NCI-H345 treated with DMSO at 0.1 percent for 48 hours (cell line): ENCODE results near the gene MND1.
"Not testable (repeated sequence)": the region's sequence is repeated elsewhere in the genome, so short reads cannot be mapped to it uniquely, and the experiment has no call there.

Experiments used
- DNase-seq: peaks from one replicate; lab custom pipeline; 2025; ENCODE audit not compliant: unreplicated experiment; lab: John Stamatoyannopoulos, UW

Gene MND1

DNA sequence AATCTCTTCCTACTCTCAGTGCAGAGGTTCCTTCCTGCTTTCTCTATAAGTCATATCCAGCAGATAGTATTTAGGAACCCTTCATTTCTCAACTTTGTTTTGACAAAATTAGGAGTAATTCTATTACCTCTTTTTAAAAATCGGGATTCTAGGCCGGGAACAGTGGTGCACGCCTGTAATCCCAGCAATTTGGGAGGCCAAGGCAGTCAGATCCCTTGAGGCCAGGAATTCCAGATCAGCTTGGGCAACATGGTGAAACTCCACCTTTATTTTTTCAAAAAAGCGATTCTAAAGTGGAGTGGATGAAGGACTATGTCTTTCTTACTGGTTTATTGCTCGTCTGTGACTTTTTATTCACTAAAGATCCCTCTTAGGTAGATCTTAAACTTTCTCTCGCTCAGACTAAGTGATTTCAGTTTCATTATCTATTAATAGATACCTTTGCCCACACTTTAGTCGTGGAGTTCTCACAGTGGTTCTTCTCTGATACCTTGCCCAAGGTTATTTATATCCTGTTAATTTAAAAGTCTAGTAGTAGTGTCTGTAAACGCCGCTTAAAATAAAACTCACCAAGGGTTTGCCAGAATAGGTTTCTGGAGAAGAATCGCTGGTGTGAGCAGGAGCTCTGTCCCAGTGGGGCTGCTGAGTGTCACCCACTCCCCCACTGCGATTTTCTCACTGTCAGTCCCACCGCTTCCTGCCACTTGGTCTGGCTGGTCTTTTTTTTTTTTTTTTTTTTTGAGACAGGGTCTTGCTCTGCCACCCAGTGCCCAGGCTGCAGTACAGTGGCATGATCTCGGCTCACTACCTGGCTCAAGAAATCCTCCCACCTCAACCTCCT is 94.6 kb downstream of the MND1 start:
- DNase-seq: no peak

DNA sequence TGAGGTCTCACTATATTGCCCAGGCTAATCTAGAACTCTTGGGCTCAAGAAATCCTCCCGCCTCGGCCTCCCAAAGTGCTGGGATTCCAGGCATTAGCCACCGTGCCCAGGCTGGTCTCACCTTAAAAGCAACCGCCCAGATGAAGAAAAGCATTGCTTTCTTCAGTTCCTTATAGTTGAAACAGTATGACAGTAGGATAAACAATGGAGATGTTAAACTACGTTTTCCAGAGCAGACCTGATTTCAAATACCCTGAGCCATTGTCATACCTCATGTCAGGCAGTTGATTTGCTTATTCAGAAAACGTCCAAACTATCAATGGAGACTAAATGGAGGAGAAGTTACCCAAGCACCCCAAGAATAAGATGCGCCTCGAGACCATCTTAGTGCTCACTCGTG is 95.3 kb downstream of the MND1 start:
- no peak for DNase-seq

DNA sequence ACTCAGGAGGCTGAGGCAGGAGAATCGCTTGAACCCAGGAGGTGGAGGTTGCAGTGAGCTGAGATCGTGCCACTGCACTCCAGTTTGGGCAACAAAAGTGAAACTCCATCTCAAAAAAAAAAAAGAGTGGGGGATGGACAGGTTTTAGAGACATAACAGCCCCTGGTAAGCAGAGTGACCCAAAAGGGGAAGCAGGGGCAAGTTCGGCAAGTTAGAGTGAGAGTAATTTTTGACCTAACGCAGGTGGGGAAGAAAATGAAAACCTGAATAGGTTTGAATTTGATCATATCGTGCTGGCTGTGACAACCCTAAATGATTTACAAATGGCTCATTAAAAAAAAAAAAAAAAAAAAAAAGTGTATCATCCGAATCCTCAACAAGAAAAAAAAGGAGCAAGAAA is 96.0 kb downstream of the MND1 start:
- no peak for DNase-seq

DNA sequence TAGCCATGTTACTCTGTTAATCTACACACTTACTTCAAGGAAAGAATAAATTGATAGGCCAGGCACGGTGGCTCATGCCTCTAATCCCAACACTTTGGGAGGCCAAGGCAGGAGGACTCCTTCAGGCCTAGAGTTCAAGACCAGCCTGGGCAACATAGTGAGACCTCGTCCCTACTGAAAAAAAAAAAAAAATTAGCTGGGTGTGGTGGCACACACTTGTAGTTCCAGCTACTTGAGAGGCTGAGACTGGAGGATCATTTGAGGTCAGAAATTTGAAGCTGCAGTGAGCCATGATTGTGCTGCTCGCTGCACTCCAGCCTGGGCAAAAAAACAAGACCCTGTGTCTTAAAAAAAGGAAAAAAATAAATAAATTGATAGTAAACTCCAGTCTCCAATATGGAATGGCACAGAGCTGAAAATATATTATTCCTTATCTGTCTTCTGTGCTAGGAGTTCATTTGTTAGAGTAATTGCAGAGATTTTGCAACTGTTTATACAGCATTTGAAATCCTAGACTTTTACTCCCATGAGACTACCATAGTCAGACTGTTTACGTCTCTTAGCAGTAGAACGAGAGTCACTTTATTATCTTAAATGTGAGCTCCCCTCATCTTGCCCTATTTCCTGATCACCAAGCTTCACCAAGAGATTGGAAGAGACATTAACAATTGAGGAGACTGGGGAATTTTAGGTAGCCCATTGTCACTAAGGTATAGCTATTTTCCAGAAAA is 102.9 kb downstream of the MND1 start:
- DNase-seq: no peak

DNA sequence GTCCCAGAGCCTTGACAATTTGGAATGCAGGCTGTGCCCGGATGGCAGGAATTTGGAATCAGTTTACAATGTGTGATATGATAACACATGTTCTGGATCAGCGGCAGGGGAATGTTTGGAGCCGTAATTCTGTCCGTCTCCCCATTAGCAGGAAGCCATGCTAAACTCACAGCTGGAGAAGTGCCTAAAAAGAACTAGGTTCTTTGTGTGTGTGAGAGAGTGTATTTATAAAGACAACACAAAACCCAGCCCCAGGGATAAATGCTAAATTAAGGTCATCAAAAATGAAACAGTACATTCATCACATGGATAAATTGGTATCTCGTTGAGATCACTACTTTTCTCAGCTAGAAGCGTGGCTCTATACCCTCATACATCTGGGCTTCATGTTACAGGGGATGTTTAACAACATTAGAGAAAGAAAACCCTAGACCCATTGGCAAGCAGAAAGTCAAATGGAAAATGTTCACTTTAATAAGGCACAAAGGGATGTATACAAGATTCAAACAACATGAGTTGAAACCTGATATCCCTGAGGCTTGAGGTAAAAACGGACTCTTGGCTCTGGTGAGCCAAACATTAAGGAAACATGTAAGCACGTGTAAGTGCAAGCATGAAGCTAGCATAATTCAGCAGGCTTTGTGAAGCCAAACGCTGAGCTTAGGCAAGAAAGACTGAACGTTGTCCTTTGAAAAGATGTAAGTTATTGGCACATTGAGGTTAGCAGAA is 103.7 kb downstream of the MND1 start:
- DNase-seq: no peak

DNA sequence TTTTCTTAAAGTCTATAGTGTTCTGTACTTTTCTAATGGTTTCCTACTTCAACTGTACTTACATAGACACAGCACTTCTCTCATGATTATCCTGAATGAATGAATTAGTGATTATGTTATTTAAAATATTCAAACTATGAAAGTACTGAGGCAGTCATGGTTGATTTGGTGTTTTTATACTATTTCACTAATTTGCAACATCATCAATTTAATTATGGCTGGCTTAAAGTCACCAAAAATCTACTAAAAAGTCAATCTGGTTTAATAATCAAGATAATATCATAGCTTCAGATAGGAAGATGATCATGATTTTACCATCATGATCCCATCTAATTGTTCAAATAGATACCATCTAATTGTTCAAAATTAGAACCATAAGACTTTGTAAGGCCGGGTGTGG is 104.8 kb downstream of the MND1 start:
- no peak for DNase-seq

DNA sequence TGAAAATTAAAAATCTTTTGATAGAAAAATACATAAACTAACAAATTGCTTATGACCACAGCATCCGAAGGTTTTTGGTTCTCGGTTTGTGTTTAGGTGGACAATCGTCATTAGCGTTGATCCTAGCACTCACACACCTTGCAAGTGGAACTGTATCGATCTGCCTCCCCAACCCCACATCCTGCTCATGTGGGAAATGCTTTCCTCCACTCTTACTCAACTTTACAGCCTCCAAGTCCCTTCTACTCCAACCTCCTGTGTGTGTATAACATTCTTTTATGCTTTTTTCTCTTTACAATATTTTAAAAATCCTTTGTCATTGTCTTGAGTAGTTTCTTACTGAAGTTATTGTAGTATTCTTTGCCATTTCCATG is 106.0 kb downstream of the MND1 start:
- no peak for DNase-seq

DNA sequence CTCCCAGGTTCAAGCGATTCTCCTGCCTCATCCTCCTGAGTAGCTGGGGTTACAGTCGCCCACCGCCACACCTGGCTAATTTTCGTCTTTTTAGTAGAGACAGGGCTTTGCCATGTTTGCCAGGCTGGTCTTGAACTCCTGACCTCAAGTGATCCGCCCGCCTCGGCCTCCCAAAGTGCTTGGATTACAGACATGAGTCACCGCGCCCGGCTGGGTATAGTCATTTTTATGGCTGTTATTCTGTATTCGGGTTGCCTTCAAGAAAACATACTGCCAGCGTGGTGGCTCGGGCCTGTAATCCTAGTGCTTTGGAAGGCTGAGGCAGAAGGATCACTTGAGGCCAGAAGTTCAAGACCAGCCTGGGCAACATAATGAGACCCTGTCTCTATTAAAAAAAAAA is 106.7 kb downstream of the MND1 start:
- DNase-seq: not testable (repeated sequence)

DNA sequence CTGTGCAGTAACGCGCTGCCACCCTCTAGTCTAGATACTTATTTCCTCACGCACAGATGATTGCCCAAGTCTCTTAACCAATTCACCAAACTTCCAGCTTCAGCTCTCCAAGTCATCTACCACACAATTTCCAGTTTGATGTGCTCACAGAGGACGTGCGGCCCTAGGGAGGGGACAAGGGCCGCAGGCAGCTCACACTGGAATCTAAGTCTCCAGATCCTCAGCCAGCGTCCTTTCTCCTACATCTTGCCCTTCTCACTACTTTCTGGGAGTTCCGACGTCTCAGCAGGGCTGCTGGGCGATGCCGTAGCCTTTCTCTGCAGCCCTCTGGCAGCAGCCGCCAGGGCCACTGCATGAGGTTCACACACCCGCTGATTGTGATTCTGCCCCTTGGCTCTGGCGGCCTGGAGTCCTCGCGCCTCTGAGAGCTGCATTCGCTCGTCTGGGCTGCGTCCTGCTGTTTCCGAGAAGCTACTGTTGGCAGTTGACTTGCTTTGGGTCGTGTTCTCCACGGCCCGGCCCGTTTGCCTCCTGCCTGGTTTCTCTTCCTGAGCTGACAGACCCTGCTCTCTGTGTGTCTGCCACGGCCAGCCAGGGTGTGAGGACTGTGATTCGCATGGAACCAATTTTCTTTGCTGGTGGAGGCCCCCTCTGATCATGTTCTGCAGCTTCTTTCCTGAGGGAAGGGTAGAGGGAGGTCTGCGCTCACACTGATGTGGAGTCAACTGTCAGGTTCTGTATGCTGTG is 107.6 kb downstream of the MND1 start:
- no peak for DNase-seq

DNA sequence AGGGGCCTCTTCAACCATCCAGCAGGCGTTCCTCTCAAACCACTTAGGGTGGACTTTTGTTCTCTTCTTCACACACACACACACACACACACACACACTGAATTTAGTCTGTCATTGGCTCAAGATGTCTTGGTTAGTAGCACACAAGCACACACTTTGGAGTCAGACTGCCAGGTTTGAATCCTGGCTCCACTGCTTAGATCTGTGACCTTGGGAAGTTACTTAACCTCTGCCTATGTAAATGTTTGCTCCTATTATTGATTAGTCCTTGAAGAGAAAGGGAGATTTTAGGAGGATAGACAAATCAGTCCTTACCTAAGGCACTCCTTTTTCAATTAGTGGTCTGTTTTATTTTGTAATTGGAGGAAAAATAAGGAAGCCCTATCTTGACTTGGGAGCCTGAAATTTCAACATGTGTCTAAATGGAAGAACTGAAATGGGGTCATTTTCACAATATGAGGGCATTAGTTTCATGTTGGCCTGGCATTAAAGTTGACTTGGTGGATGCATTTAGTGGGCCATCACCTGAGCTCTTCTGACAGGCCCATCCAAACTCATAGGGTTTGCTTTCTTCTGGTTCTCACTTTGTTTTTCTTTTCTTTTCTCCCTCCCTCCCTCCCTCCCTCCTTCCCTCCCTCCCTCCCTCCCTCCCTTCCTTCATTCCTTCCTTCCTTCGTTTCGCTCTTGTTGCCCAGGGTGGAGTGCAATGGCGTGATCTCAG is 108.3 kb downstream of the MND1 start:
- DNase-seq: no peak

DNA sequence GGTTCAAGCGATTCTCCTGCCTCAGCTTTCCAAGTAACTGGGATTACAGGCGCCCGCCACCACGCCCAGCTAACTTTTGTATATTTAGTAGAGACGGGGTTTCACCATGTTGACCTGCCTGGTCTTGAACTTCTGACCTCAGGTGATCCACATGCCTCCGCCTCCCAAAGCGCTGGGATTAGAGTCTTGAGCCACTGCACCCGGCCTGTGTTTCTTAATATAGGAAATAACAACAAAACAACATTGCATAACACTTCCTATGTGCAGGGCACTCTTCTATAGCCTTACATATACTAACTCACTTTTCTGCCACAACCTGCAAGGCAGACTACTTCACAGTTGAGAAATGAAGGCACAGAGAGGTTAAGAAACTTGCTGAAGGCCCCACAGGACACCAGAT is 108.9 kb downstream of the MND1 start:
- no peak for DNase-seq

DNA sequence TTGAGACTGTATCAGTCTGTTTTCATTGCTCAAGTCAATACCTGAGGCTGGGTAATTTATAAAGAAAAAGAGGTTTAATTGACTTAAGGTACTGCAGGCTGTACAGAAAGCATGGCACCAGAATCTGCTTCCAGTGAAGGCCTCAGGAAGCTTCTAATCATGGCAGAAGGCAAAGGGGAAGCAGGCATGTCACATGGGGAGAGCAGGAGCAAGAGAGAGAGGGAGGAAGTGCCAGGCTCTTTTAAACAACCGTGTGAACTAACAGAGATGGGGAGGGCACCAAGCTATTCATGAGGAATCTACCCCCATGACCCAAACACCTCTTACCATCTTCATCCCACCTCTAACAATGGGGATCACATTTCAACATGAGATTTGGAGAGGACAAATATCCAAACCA is 114.5 kb downstream of the MND1 start:
- no peak for DNase-seq

DNA sequence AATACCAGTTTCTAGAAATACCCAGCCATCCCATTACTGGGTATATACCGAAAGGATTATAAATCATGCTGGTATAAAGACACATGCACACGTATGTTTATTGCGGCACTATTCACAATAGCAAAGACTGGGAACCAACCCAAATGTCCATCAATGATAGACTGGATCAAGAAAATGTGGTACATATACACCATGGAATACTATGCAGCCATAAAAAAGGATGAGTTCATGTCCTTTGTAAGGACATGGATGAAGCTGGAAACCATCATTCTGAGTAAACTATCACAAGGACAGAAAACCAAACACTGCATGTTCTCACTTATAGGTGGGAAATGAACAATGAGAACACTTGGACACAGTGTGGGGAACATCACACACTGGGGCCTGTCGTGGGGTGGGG is 117.1 kb downstream of the MND1 start:
- not testable (repeated sequence) for DNase-seq

DNA sequence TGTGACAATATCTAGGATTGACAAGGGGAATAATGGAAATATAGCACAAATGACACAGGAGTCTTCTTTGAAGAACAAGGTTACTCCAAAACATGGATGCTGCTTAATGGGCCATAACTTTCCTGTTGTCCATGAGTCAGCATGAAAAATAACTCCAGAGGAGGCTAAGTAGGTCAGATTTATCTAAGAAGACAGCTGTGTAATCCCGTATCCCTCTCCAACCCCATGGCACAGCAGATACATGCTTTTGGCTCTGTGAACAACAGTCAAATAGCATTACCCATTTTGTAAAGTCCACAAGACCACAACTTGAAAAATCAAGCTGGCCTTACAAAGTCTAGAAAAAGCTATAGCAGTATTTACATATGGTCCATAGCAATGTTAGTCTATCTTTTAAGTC is 119.6 kb downstream of the MND1 start:
- DNase-seq: no peak
